Esophagus squamous epithelium (tissue), 4 donors: ENCODE measurements around the gene GALK1.

Source experiments
- CTCF ChIP-seq, 6 experiments: fragments of 450-650 bp in 4 of 6; fragments of 200-600 bp in 2 of 6; sonication (generic) in 2 of 6; IDR thresholded peaks; one replicate each; pipeline ENCODE4 v1.5.1; 2016 to 2019; ENCODE audit warnings: antibody characterized with exemption in 6 of 6, mild to moderate bottlenecking in 4 of 6, moderate library complexity in 4 of 6
- POLR2A ChIP-seq, 4 donors: fragments of 450-650 bp; IDR thresholded peaks; one replicate each; pipeline ENCODE4 v1.6.1; 2017; ENCODE audit warnings: antibody characterized with exemption in 4 of 4, mild to moderate bottlenecking in 4 of 4, moderate library complexity in 3 of 4

- TF ChIP-seq CTCF (IDR thresholded peaks at IDR 0.05) (no peak), POLR2A (IDR thresholded peaks at IDR 0.05) (no peak)
Observed at GRCh38 chr17:75751676-75752404, 13.2 kb downstream of the GALK1 start.
